Panc1 (cell line): ENCODE results near the gene CPNE7. TPM values are rescaled to one million over a fixed set of nuclear protein-coding genes. Genes with fewer than 3 reads are reported as not detected.

Source experiments
- ATAC-seq: fragments of 200-7000 bp; cut with Tn5 transposase; 2 replicates; pipeline ENCODE4 v1.9.1; 2020; ENCODE audit warnings: mild to moderate bottlenecking, moderate library complexity
- BruUV-seq: library from RNA; stranded (reverse); fragments of 400-500 nt; replicated peaks from 2 replicates; lab custom pipeline; 2021; lab: Mats Ljungman, UMichigan
- CTCF ChIA-PET: fragments of 300-600 bp; sonication (Branson Sonifier 250); formaldehyde crosslinking; loops from one replicate; lab custom pipeline; 2022; ENCODE audit warnings: antibody characterized with exemption; lab: Charles Lee
- POLR2A ChIA-PET: fragments of 300-600 bp; sonication (Branson Sonifier 250); formaldehyde crosslinking; loops from one replicate; lab custom pipeline; 2022; ENCODE audit warnings: antibody characterized with exemption; lab: Charles Lee
- DNase-seq: peaks from one replicate; pipeline ENCODE4 v3.0.0-alpha.2; 2010; ENCODE audit warnings: low read depth, low spot score
- H3K27ac ChIP-seq: 2 replicates; pipeline ENCODE4 v1.5.1; 2011; ENCODE audit warnings: mild to moderate bottlenecking, low read length, inconsistent platforms
- H3K27me3 ChIP-seq: fragments of 200-500 bp; sonication (Bioruptor generic); 2 replicates; pipeline ENCODE4 v1.6.0; 2014; ENCODE audit warnings: low read length, inconsistent platforms; ENCODE audit not compliant: control insufficient read depth, insufficient read depth
- H3K36me3 ChIP-seq: fragments of 200-500 bp; sonication (Bioruptor generic); 2 replicates; pipeline ENCODE4 v1.5.1; 2014; ENCODE audit warnings: inconsistent platforms, mild to moderate bottlenecking, low read length, moderate library complexity; ENCODE audit not compliant: control insufficient read depth, insufficient read depth
- H3K4me1 ChIP-seq: 2 replicates; pipeline ENCODE4 v1.5.1; 2011; ENCODE audit warnings: inconsistent platforms, mild to moderate bottlenecking, low read length, moderate library complexity; ENCODE audit not compliant: control insufficient read depth, insufficient read depth
- H3K4me3 ChIP-seq, 2 experiments: 2 replicates each; pipeline ENCODE4 v1.5.1; 2011 to 2012; ENCODE audit warnings: low read depth in 2 of 2, low read length in 2 of 2, mild to moderate bottlenecking in 2 of 2, inconsistent platforms in 1 of 2, moderate library complexity in 1 of 2
- H3K9me3 ChIP-seq: fragments of 200-500 bp; sonication (Bioruptor generic); 2 replicates; pipeline ENCODE4 v1.5.1; 2014; ENCODE audit warnings: low read depth, mild to moderate bottlenecking, inconsistent platforms, low read length, moderate library complexity; ENCODE audit not compliant: control insufficient read depth, insufficient read depth
- CTCF ChIP-seq: fragments of 450-650 bp; IDR thresholded peaks from 2 replicates; pipeline ENCODE4 v1.5.1; 2017; ENCODE audit warnings: mild to moderate bottlenecking
- POLR2AphosphoS5 ChIP-seq: IDR thresholded peaks from 2 replicates; pipeline ENCODE4 v1.6.1; 2012; ENCODE audit warnings: mild to moderate bottlenecking, low read depth, low read length, moderate library complexity
- REST ChIP-seq, 2 experiments: IDR thresholded peaks; 2 replicates each; pipeline ENCODE4 v1.6.1; 2011 to 2012; ENCODE audit warnings: low read depth in 2 of 2, control low read depth in 1 of 2, low read length in 1 of 2, mild to moderate bottlenecking in 1 of 2, moderate library complexity in 1 of 2; ENCODE audit not compliant: insufficient read depth in 1 of 2
- SIN3A ChIP-seq: IDR thresholded peaks from 2 replicates; pipeline ENCODE4 v1.6.1; 2012; ENCODE audit warnings: low read depth, mild to moderate bottlenecking, low read length, moderate library complexity, borderline replicate concordance; ENCODE audit not compliant: insufficient read depth
- TCF7L2 ChIP-seq: IDR thresholded peaks from 2 replicates; pipeline ENCODE4 v1.6.1; 2011; ENCODE audit warnings: mild to moderate bottlenecking, low read depth, low read length, inconsistent platforms
- in situ Hi-C: cut with HindIII; loops from 2 replicates; pipeline ENCODE4 v1.10.0; 2016; ENCODE audit warnings: low sequenced_read_pairs, low pct_unique_long_range_greater_than_20kb
- intact Hi-C: fragments of 100-400 bp; cut with micrococcal nuclease; formaldehyde crosslinking; loops from one replicate; pipeline ENCODE4 v1.10.0; 2022; ENCODE audit not compliant: unreplicated experiment
- total RNA-seq: library from RNA; stranded (reverse); gene quantifications from one replicate; pipeline ENCODE4 v1.2.1, GENCODE V29; 2021; ENCODE audit not compliant: unreplicated experiment

Gene CPNE7
- total RNA-seq, 1 experiment from 2014 or later = 32.7 TPM

GRCh38 chr16:89623511-89624261 is 48.1 kb downstream of the CPNE7 start:
- intact Hi-C loops = no loop called here
- H3K27me3 ChIP-seq = no peaks in the 10 kb centered on the region
- H3K9me3 ChIP-seq = no peaks in the 10 kb centered on the region
- no peak overlapping the region for H3K27ac ChIP-seq
- ChIA-PET CTCF (interaction anchor here (1.2 kb wide), 1 partner anchor 9 kb away, joined by 3 read pairs; no protein-coding TSS in a partner anchor), POLR2A (no interaction called here)
- DNase-seq (no peak), ATAC-seq (peak; percentile 61)
- H3K4me1 ChIP-seq = peaks cover 2% of the 10 kb centered on the region; the same call in 1 of the 2 replicates
- BruUV-seq = no TSS peak
- in situ Hi-C loops = no loop called here
- no peak overlapping the region for H3K4me3 ChIP-seq
- no peak for TF ChIP-seq TCF7L2
- TF ChIP-seq SIN3A = no peak
- no peak for TF ChIP-seq CTCF
- TF ChIP-seq REST (IDR thresholded peaks at IDR 0.05; ENCODE audit: insufficient read depth in 1 of 2, low read depth in 2 of 2, low read length in 1 of 2) = no peak
- TF ChIP-seq POLR2AphosphoS5 = no peak
- H3K36me3 ChIP-seq = no peaks in the 10 kb centered on the region

GRCh38 chr16:89624777-89625761 is 49.5 kb downstream of the CPNE7 start:
- ChIA-PET CTCF (no interaction called here), POLR2A (no interaction called here)
- Histone ChIP-seq H3K9me3 (no peaks in the 10 kb centered on the region), H3K27me3 (no peaks in the 10 kb centered on the region), H3K27ac (no peak overlapping the region), H3K4me1 (peaks cover 2% of the 10 kb centered on the region; the same call in 1 of the 2 replicates), H3K36me3 (no peaks in the 10 kb centered on the region), H3K4me3 (no peak overlapping the region)
- no peak for DNase-seq
- TF ChIP-seq CTCF (no peak), TCF7L2 (no peak), SIN3A (no peak), REST (IDR thresholded peaks at IDR 0.05; ENCODE audit: insufficient read depth in 1 of 2, low read depth in 2 of 2, low read length in 1 of 2) (no peak), POLR2AphosphoS5 (no peak)
- intact Hi-C loops = no loop called here
- in situ Hi-C loops = no loop called here
- BruUV-seq = no TSS peak
- ATAC-seq = no peak
